Measurements from ENCODE around the gene LRRC32.

The LRRC32 gene

DNA sequence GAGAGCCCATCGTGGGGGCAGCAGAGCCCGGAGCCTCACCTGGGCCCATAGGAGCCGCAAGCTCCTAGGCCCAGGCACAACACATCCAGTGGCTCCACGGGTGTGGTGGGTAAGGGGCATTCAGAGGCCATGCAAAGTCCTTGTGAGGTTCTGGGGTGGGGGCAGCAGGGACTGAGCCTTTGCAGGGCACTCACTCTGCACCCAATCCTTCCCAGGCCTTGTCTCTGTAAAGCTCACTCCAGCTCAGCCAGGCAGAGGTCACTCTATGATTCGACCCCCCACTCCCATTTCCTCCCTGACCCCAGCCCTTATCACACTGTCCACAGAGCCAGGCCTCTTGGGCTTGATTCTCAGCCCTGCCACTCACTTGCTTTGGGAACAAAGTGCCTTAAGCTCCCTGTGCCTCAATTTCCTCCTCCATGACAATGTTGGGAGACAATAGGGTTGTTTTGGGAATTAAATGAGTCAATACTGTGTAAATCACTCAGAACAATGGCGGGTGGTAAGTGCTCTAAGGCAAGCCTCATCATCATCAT is 46.6 kb downstream of the LRRC32 start:
- Histone ChIP-seq H3K27me3 (peaks cover 36% of the 10 kb centered on the region), H3K4me3 (ENCODE audit: low read depth in 1 of 2, low read length in 1 of 2) (no peak overlapping the region), H3K36me3 (no peaks in the 10 kb centered on the region), H3K9me3 (peaks cover 4% of the 10 kb centered on the region), H3K27ac (no peak overlapping the region), H3K4me1 (ENCODE audit: control insufficient read depth in 1 of 2, insufficient read depth in 1 of 2, low read depth in 1 of 2, low read length in 1 of 2) (peaks cover 23 to 26% of the 10 kb centered on the region in 2 experiments)
- TF ChIP-seq, protein P1, sequence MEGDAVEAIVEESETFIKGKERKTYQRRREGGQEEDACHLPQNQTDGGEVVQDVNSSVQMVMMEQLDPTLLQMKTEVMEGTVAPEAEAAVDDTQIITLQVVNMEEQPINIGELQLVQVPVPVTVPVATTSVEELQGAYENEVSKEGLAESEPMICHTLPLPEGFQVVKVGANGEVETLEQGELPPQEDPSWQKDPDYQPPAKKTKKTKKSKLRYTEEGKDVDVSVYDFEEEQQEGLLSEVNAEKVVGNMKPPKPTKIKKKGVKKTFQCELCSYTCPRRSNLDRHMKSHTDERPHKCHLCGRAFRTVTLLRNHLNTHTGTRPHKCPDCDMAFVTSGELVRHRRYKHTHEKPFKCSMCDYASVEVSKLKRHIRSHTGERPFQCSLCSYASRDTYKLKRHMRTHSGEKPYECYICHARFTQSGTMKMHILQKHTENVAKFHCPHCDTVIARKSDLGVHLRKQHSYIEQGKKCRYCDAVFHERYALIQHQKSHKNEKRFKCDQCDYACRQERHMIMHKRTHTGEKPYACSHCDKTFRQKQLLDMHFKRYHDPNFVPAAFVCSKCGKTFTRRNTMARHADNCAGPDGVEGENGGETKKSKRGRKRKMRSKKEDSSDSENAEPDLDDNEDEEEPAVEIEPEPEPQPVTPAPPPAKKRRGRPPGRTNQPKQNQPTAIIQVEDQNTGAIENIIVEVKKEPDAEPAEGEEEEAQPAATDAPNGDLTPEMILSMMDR (IDR thresholded peaks at IDR 0.05), result no peak

DNA sequence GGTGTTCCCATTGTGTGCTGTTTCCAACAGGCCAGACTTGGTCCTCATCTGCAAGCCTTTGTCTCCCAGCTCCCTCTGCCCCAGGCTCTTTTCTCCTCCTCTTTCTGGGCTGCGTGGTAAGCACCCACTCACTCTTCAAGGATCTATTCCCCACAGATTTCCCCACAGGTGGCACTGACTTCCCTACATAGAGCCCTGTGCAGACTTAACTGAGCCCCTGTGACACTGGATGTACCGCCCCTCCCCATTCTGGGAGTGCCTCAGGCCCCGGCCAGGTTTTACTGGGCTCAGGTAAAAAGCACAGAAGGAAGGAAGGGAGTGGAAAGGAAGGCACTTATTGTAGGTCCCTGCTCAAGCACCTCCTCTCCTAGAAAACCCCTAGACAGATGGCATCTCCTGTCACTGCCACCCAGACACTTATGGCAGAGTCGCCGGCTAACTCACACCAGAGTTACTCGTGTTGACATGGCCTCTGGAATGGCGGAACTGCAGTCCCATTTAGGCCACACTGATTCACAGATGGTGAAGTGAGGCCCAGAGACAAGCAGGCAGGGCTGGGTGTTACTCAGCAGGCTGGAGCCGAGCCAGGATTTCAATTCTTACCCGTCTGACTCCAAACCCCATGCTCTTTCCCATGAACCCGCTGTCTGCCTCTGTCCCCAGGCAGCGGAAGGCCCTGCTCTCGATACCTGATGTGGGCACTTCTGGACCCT is 47.2 kb downstream of the LRRC32 start:
- TF ChIP-seq, protein P1 (IDR thresholded peaks at IDR 0.05), result no peak
- peaks cover 17 to 20% of the 10 kb centered on the region in 2 experiments for H3K4me1 ChIP-seq (ENCODE audit: control insufficient read depth in 1 of 2, insufficient read depth in 1 of 2, low read depth in 1 of 2, low read length in 1 of 2)
- no peak overlapping the region for H3K4me3 ChIP-seq (ENCODE audit: low read depth in 1 of 2, low read length in 1 of 2)
- H3K36me3 ChIP-seq, result no peaks in the 10 kb centered on the region
- H3K9me3 ChIP-seq, result peaks cover 4% of the 10 kb centered on the region
- H3K27me3 ChIP-seq, result peaks cover 36% of the 10 kb centered on the region
- no peak overlapping the region for H3K27ac ChIP-seq

DNA sequence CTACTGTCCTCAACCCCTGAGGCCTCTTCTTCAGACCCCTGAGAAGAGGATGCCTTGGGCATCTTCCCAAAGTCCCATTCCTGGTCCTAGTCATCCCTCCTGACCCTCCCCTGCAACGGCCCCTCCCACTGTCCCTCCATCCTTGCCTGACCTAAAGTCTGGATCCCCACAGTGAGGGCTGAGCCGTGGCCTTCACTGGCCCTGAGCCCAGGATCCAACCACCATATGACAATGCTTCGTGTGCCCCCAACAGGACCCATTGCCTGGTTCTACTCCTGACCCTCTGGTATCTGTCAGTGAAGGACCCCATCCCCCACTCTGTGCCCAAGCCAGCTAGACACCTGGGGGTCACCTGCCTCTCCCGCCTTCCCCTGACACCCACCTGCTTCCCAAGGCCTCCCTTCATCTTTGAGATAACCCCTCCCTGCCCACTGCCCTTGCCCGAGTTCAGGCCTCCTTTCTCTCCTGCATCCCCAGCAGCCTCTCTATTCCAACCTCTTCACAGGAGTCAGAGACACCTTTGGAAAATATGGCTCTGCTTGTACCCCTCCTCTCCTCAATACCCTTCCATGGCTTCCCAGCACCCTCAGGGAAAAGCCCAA is 48.0 kb downstream of the LRRC32 start:
- Histone ChIP-seq H3K4me1 (ENCODE audit: control insufficient read depth in 1 of 2, insufficient read depth in 1 of 2, low read depth in 1 of 2, low read length in 1 of 2) (peaks cover 13 to 14% of the 10 kb centered on the region in 2 experiments), H3K36me3 (no peaks in the 10 kb centered on the region), H3K9me3 (peaks cover 4% of the 10 kb centered on the region), H3K27ac (no peak overlapping the region), H3K4me3 (ENCODE audit: low read depth in 1 of 2, low read length in 1 of 2) (no peak overlapping the region), H3K27me3 (peaks cover 36% of the 10 kb centered on the region)
- TF ChIP-seq, protein P1 (IDR thresholded peaks at IDR 0.05), result no peak

DNA sequence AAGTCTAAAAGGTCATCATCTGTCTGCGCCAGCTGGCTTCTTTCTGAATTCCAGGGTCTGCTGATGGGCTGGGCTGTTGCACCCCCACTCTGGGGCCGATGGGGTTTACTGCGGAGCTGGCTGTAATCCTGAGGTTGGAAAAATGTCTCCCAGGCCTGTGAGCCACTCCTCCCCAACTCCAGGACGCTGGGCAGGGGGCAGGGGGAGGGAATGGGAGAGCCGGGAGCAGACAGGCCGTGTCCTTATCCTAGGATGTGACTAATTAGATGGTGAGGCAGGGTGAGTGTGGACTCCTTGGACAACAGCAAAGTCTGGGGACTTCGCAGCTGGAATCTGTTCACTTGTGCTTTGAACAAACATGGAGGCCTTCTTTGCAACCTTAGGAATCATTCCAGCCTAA is 48.7 kb downstream of the LRRC32 start:
- no peak overlapping the region for H3K27ac ChIP-seq
- TF ChIP-seq, protein P1 (IDR thresholded peaks at IDR 0.05), result no peak

DNA sequence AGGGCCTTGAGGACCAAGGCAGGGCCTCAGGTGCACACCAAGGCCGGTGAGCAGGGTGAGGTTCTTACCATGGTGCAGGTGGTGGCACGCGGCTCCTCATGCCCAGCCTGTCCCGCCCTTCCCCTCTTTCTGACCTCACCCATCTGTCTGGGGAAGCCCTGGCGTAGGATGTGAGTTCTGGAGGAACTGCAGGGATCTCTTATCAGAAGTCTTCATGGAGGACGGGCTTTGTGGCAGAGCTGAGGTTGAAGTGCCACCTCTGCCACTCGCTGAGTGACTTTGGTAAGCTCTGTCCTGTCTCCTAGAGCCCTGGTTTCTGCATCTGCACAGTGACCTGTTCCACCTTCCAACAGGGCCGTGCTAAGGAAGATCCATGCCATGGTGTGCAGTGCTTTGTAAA is 49.1 kb downstream of the LRRC32 start:
- no peak overlapping the region for H3K4me3 ChIP-seq (ENCODE audit: low read depth in 1 of 2, low read length in 1 of 2)
- H3K9me3 ChIP-seq, result peaks cover 4% of the 10 kb centered on the region
- no peak overlapping the region for H3K27ac ChIP-seq
- TF ChIP-seq, protein P1 (IDR thresholded peaks at IDR 0.05), result no peak
- no peaks in the 10 kb centered on the region for H3K36me3 ChIP-seq
- peaks cover 1 to 2% of the 10 kb centered on the region in 2 experiments for H3K4me1 ChIP-seq (ENCODE audit: control insufficient read depth in 1 of 2, insufficient read depth in 1 of 2, low read depth in 1 of 2, low read length in 1 of 2)
- H3K27me3 ChIP-seq, result peaks cover 41% of the 10 kb centered on the region

More for the DNA sequence above, 48.7 kb downstream of the LRRC32 start:
- Histone ChIP-seq H3K36me3 (no peaks in the 10 kb centered on the region), H3K27me3 (peaks cover 41% of the 10 kb centered on the region), H3K4me3 (ENCODE audit: low read depth in 1 of 2, low read length in 1 of 2) (no peak overlapping the region), H3K4me1 (ENCODE audit: control insufficient read depth in 1 of 2, insufficient read depth in 1 of 2, low read depth in 1 of 2, low read length in 1 of 2) (peaks cover 5 to 6% of the 10 kb centered on the region in 2 experiments), H3K9me3 (peaks cover 4% of the 10 kb centered on the region)

Measured in neutrophil (primary cell).